ENCODE results near the gene BCAS3. TPM values are rescaled to one million over a fixed set of nuclear protein-coding genes. Genes with fewer than 3 reads are reported as not detected.
"Not testable (repeated sequence)": the region's sequence is repeated elsewhere in the genome, so short reads cannot be mapped to it uniquely, and the experiment has no call there.

BCAS3 gene
- total RNA-seq, 4 donors from 2014 or later = 41.0 to 81.4 (median 45.6) TPM

DNA sequence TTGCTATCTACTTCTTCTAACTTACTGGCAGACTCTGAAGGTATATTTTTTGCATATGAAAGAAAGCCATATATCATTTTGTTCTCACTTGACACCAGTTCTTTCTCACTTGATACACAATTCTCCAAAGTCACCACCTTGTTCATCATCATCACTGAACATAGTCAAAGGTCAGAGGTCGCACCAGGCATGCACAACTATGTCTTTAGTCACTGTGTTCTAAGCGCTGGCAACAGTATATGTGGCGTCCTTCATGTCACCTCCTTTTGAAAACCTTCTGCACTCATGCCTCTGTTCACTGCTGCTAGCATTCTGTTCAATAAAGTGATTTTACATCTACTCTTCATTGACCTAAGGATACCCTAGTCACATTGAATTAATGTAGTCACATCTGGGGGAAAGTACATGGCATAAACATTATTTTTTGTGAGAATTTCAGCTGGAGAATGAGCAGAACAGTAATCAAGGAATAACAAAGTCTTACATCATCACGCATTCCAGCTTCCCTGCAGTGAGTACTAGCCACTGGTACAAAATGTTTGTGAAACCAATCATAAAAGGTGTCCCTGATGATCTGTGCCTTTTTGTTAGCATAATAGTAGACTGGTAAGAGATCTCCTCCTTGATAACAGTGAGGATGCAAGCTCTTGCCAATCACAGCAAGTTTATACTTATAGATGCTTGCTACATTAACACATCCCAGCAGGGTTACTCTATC lies 754.1 kb downstream of the BCAS3 start:
- Histone ChIP-seq H3K36me3 (no peaks in the 10 kb centered on the region), H3K4me1 (no peaks in the 10 kb centered on the region), H3K27ac (no peak overlapping the region), H3K27me3 (peaks cover 3% of the 10 kb centered on the region), H3K4me3 (no peak overlapping the region), H3K9me3 (peaks cover 3% of the 10 kb centered on the region)
- TF ChIP-seq EP300 (IDR thresholded peaks at IDR 0.05) = no peak
- WGBS = 84% methylated on average over 4 of the region's 4 CpGs
- no peak for DNase-seq (ENCODE audit: low spot score in 2 of 2)

DNA sequence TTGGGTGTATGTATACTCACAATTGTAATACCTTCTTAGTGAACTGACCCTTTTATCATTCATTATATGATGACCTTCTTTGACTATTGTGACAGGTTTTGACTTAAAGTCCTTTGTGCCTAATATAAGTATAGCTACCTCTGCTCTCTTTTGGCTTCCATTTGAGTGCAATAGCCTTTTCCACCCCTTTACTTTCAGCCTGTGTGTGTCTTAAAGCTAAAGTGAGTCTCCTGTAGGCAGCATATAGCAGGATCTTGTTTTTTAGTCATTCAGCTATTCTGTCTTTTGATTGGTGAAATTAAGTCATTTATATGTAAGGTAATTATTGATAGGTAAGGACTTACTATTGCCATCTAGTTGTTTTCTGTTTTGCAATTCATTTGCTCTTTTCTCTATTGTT lies 758.6 kb downstream of the BCAS3 start:
- Histone ChIP-seq H3K4me1 (no peaks in the 10 kb centered on the region), H3K36me3 (no peaks in the 10 kb centered on the region)
- TF ChIP-seq EP300 (IDR thresholded peaks at IDR 0.05) (no peak), POLR2AphosphoS5 (IDR thresholded peaks at IDR 0.05) (no peak)
- TF ChIP-seq, protein P1, sequence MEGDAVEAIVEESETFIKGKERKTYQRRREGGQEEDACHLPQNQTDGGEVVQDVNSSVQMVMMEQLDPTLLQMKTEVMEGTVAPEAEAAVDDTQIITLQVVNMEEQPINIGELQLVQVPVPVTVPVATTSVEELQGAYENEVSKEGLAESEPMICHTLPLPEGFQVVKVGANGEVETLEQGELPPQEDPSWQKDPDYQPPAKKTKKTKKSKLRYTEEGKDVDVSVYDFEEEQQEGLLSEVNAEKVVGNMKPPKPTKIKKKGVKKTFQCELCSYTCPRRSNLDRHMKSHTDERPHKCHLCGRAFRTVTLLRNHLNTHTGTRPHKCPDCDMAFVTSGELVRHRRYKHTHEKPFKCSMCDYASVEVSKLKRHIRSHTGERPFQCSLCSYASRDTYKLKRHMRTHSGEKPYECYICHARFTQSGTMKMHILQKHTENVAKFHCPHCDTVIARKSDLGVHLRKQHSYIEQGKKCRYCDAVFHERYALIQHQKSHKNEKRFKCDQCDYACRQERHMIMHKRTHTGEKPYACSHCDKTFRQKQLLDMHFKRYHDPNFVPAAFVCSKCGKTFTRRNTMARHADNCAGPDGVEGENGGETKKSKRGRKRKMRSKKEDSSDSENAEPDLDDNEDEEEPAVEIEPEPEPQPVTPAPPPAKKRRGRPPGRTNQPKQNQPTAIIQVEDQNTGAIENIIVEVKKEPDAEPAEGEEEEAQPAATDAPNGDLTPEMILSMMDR (IDR thresholded peaks at IDR 0.05) = no peak

DNA sequence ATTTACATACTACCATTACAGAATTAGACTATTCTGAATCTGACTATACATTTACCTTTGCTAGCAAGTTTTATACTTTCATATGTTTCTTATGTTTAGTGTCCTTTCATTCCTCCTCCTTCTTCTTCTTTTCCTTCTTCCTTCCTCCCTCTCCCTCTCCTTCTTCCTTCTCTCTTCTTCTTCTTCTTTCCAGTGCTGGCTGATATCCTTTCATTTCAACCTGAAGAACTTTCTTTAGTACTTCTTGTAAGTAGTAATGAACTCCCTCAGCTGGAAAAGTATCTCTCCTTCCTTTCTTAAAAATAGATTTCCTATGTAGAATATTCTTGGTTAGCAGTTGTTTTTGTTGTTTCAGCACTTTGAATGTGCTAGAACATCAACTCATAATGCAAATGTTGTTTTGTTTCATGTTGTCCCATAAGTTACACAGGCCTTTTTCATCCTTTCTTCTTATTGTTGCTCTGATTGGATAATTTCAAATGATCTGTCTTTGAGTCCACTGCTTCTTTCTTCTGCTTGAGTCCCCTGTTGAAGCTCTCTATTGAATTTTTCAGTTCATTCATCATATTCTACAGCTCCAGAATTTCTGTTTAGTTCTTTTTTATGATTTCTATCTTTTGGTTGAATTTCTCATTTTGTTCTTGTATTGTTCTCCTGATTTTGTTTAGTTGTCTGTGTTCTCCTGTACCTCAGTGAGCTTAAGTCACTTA lies 759.5 kb downstream of the BCAS3 start:
- DNase-seq (ENCODE audit: low spot score in 2 of 2) = no peak
- Histone ChIP-seq H3K27me3 (peaks cover 12% of the 10 kb centered on the region), H3K9me3 (peaks cover 6% of the 10 kb centered on the region), H3K27ac (no peak overlapping the region), H3K36me3 (no peaks in the 10 kb centered on the region), H3K4me3 (no peak overlapping the region), H3K4me1 (no peaks in the 10 kb centered on the region)
- TF ChIP-seq POLR2AphosphoS5 (IDR thresholded peaks at IDR 0.05) (no peak), EP300 (IDR thresholded peaks at IDR 0.05) (no peak), POLR2A (IDR thresholded peaks at IDR 0.05) (no peak)
- TF ChIP-seq, protein P1 (IDR thresholded peaks at IDR 0.05) = no peak

More for the DNA sequence above, 758.6 kb downstream of the BCAS3 start:
- no peak for DNase-seq (ENCODE audit: low spot score in 2 of 2)
- no peak overlapping the region for H3K27ac ChIP-seq
- H3K27me3 ChIP-seq = peaks cover 10% of the 10 kb centered on the region
- no peak overlapping the region for H3K4me3 ChIP-seq
- peaks cover 6% of the 10 kb centered on the region for H3K9me3 ChIP-seq

DNA sequence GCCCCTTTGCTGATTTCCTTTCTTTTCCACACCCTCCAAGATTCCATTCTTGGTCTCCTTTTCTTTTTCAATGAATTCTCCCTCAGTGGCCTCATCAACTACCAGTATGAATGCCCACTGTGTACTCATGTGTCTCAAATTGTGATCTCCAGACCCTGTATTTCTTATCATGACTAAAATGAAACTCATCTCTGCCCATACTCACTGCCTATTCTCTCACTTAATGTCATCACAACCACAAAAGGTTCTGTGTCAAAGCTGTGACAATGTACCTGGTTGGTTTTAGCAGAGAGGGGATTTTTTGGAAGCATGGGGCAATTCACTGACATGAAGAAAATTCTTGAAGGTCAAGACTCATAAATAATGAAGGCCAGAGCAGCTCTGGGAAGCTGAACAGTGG lies 763.0 kb downstream of the BCAS3 start:
- H3K36me3 ChIP-seq = no peaks in the 10 kb centered on the region
- no peaks in the 10 kb centered on the region for H3K4me1 ChIP-seq
- H3K27ac ChIP-seq = no peak overlapping the region
- TF ChIP-seq EP300 (IDR thresholded peaks at IDR 0.05) (no peak), POLR2A (IDR thresholded peaks at IDR 0.05) (no peak), POLR2AphosphoS5 (IDR thresholded peaks at IDR 0.05) (no peak)
- TF ChIP-seq, protein P1 (IDR thresholded peaks at IDR 0.05) = no peak
- H3K27me3 ChIP-seq = peaks cover 38% of the 10 kb centered on the region
- no peak for DNase-seq (ENCODE audit: low spot score in 2 of 2)
- peaks cover 6% of the 10 kb centered on the region for H3K9me3 ChIP-seq
- no peak overlapping the region for H3K4me3 ChIP-seq

DNA sequence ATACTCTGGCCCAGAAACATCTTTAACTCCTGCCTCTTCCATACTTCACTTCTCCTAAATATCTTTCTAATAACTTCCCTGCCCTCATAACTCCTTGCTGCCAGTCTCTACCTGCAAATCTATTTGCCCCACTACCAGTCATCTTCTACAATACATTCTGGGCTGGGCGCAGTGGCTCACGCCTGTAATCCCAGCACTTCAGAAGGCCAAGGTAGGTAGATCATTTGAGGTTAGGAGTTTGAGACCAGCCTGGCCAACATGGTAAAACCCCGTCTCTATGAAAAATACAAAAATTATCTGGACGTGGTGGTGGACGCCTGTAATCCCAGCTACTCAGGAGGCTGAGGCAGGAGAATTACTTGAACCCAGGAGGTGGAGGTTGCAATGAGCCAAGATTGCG lies 763.9 kb downstream of the BCAS3 start:
- not testable (repeated sequence) for H3K4me1 ChIP-seq; H3K4me3 ChIP-seq; H3K9me3 ChIP-seq; H3K27ac ChIP-seq; H3K36me3 ChIP-seq; DNase-seq (ENCODE audit: low spot score in 2 of 2)
- 96% methylated on average over 6 of the region's 6 CpGs for WGBS
- peaks cover 39% of the 10 kb centered on the region for H3K27me3 ChIP-seq

DNA sequence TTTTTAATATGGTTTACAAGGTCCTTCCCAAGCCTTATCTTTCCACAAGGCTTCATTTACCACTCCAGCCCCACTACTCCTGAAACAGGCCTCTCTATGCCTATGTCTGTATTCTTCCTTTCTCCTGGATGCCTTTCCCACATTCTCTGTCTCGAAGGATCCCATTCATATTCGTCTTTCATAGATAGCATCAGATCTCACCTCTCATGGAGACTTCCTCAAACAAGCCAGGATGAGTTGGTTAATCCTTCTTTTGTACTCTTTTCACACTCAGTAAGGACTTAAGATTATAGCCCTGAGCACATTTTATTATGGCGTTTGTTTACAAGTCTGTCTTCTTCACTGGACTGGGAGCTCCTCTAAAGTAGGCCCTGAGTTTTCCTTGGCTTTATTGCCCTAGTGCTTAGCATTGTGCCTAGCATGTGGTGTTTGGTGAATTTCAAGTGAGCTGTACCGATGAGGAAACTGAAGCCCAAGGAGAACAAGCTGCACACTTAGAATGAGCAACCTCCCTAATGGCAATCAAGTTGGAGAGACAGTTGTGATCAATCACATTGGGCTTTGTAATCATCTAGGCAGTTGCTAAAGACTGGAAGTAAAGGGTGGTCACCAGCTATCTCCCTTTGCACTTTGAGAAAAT lies 764.6 kb downstream of the BCAS3 start:
- no peaks in the 10 kb centered on the region for H3K9me3 ChIP-seq
- H3K27ac ChIP-seq = no peak overlapping the region
- peaks cover 40% of the 10 kb centered on the region for H3K27me3 ChIP-seq
- no peaks in the 10 kb centered on the region for H3K4me1 ChIP-seq
- H3K4me3 ChIP-seq = no peak overlapping the region
- H3K36me3 ChIP-seq = no peaks in the 10 kb centered on the region
- TF ChIP-seq, protein P1 (IDR thresholded peaks at IDR 0.05) = no peak
- TF ChIP-seq POLR2AphosphoS5 (IDR thresholded peaks at IDR 0.05) (no peak), POLR2A (IDR thresholded peaks at IDR 0.05) (no peak), EP300 (IDR thresholded peaks at IDR 0.05) (no peak)
- DNase-seq (ENCODE audit: low spot score in 2 of 2) = no peak
- WGBS = 69% methylated on average over 4 of the region's 4 CpGs
